Effector memory CD4-positive, alpha-beta T cell (primary cell): ENCODE results near the gene KCNE3.

ENCODE experiments used
- DNase-seq, 3 donors: peaks; one replicate each; pipeline ENCODE4 v3.0.0-alpha.2; 2020
- H3K27ac ChIP-seq: 2 replicates; pipeline ENCODE4 v1.7.0; 2013; ENCODE audit warnings: mild to moderate bottlenecking, low read length, moderate library complexity; ENCODE audit not compliant: insufficient read depth, poor library complexity, severe bottlenecking
- H3K27me3 ChIP-seq: replicated peaks from 2 replicates; pipeline ENCODE4 v1.7.0; 2013; ENCODE audit warnings: mild to moderate bottlenecking, low read length; ENCODE audit not compliant: insufficient read depth, control insufficient read depth, poor library complexity, severe bottlenecking
- H3K36me3 ChIP-seq: 2 replicates; pipeline ENCODE4 v1.7.0; 2013; ENCODE audit warnings: mild to moderate bottlenecking, low read length, moderate library complexity; ENCODE audit not compliant: control insufficient read depth, insufficient read depth
- H3K4me1 ChIP-seq: 2 replicates; pipeline ENCODE4 v1.7.0; 2013; ENCODE audit warnings: low read length, mild to moderate bottlenecking; ENCODE audit not compliant: control insufficient read depth, insufficient read depth, poor library complexity, severe bottlenecking
- H3K4me3 ChIP-seq: 2 replicates; pipeline ENCODE4 v1.7.0; 2013; ENCODE audit warnings: low read length, low read depth, mild to moderate bottlenecking; ENCODE audit not compliant: insufficient read depth, poor library complexity, severe bottlenecking
- H3K9me3 ChIP-seq: 2 replicates; pipeline ENCODE4 v1.7.0; 2013; ENCODE audit warnings: mild to moderate bottlenecking, low read length, moderate library complexity; ENCODE audit not compliant: control insufficient read depth

The KCNE3 gene

DNA sequence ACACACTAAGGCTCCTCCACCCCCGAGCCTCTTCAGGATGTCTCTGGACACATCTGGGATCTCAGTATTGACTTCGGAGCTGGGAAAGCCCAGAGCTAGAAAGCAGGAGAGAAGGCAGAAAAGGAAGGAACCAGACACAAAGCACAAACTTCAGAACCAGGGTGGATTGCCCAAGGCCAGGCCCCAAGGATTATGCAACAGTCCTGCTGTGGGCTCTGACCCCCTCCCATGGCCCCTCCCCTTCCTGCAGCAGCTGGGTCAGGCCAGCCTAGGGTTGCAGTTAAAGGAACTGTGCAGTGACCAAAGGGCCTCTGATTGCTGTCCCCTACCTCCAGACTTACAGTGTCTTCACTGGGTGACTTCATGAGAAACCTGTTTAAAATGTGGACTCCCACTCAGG is 5.3 kb downstream of the KCNE3 start:
- DNase-seq: no peak
- Histone ChIP-seq H3K27ac (no peak overlapping the region), H3K27me3 (peaks cover 2% of the 10 kb centered on the region), H3K9me3 (no peaks in the 10 kb centered on the region), H3K4me3 (no peak overlapping the region), H3K36me3 (no peaks in the 10 kb centered on the region), H3K4me1 (no peaks in the 10 kb centered on the region)

DNA sequence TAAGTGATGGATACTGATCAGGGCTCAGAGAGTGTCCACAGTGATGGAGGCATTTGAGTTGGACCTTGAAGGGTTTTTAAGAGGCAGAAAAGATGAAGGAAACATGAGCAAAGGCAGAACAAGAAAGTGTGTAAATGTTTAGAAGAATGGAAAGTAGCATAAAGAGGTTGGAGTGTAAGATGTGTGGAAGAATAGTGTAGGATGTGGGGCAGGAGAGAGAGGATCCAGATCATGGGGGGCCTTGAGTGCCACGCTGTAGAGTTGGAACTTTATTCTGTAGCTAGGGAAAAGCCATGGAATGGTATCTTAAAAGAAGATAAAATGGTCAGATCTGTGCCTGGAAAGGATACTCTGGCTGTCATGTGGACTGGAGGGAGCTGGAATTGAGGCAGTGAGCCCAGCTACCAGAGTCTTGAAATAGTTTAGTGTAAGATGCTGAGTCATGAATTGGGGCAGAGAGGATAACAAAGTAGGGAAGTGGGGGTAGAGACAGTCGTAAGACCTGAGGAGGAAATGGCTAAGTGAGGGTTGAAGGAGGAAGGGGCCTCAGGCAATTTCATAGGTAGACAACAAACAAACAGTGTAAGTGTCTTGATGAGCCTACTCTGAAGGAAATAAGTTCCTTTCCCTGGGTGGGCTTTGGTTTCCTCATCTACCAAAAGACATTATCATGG is 6.7 kb downstream of the KCNE3 start:
- Histone ChIP-seq H3K4me1 (no peaks in the 10 kb centered on the region), H3K27ac (no peak overlapping the region), H3K9me3 (no peaks in the 10 kb centered on the region), H3K27me3 (no peaks in the 10 kb centered on the region), H3K36me3 (no peaks in the 10 kb centered on the region), H3K4me3 (no peak overlapping the region)
- no peak for DNase-seq

GRCh38 chr11:74460065-74460464 is 7.3 kb downstream of the KCNE3 start:
- no peaks in the 10 kb centered on the region for H3K4me1 ChIP-seq
- DNase-seq: no peak
- H3K36me3 ChIP-seq: no peaks in the 10 kb centered on the region
- H3K27ac ChIP-seq: no peak overlapping the region
- no peaks in the 10 kb centered on the region for H3K9me3 ChIP-seq
- no peak overlapping the region for H3K4me3 ChIP-seq
- H3K27me3 ChIP-seq: no peaks in the 10 kb centered on the region

DNA sequence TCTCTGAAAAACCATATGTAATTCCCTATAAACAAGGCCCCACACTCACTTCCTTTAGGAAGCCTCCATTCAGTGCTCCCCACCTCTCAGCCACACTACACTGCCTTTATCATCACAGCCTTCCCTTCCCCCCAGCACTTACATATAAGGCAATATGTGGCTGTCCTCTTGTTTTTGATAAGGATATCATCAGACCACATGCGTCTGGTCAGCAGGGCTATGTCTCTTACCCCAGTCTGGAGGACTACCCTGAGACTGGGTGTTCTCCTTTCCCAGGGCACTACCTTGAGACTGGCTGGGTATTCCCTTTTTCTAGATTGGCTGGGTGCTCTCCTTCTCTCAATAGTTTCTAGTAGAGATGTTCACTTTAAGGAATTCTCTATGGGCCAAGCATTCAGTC is 7.8 kb downstream of the KCNE3 start:
- Histone ChIP-seq H3K9me3 (no peaks in the 10 kb centered on the region), H3K36me3 (no peaks in the 10 kb centered on the region), H3K4me1 (no peaks in the 10 kb centered on the region), H3K4me3 (no peak overlapping the region), H3K27ac (no peak overlapping the region), H3K27me3 (no peaks in the 10 kb centered on the region)
- DNase-seq: no peak

DNA sequence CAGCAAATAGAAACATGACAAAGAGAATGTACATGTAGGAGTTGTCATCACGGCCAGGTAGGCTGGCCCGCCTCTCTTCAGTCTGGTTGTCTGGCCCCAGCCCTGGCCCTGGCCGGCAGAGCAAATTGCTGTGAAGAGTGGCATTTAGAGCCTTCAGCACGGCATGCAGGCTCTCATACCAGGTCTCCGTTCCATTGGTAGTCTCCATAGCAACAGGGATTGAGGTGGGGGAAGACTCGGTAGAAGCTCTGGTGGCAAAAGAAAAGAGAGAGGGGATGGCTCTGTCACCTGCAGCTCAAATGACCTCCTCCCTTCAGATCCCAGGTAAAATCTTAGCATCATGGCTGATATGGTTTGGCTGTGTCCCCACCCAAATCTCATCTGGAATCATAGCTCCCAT is 10.0 kb downstream of the KCNE3 start:
- Histone ChIP-seq H3K4me3 (no peak overlapping the region), H3K27me3 (no peaks in the 10 kb centered on the region), H3K27ac (no peak overlapping the region), H3K36me3 (no peaks in the 10 kb centered on the region), H3K9me3 (no peaks in the 10 kb centered on the region), H3K4me1 (no peaks in the 10 kb centered on the region)
- no peak for DNase-seq

GRCh38 chr11:74453373-74453975 is 13.9 kb downstream of the KCNE3 start:
- Histone ChIP-seq H3K36me3 (no peaks in the 10 kb centered on the region), H3K4me1 (no peaks in the 10 kb centered on the region), H3K4me3 (no peak overlapping the region), H3K27ac (no peak overlapping the region), H3K27me3 (no peaks in the 10 kb centered on the region), H3K9me3 (no peaks in the 10 kb centered on the region)
- DNase-seq: peak in 2 of 3 donors; percentile 16 to 36

DNA sequence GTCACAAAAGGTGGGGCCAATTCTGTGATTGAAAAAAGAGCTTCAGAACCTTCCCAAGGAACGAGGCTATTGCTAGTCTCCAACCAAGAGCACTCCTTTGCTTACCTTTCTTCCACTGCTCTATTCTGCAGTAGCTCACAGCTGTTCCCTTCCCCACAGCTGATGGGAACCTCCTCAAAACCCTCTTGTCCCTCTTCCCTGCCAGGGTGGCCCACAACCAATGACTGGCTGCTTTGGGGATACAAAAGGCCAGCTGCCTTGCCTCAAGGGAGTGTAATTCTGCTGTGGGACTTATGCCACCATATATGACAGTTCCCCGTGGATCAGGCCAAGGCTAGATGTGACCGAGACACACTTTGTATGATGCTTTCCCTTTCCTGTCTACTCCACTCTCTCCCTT is 15.0 kb downstream of the KCNE3 start:
- Histone ChIP-seq H3K4me3 (no peak overlapping the region), H3K4me1 (no peaks in the 10 kb centered on the region), H3K27me3 (no peaks in the 10 kb centered on the region), H3K36me3 (no peaks in the 10 kb centered on the region), H3K27ac (no peak overlapping the region), H3K9me3 (no peaks in the 10 kb centered on the region)
- no peak for DNase-seq

- Histone ChIP-seq H3K36me3 (no peaks in the 10 kb centered on the region), H3K4me3 (no peak overlapping the region), H3K9me3 (no peaks in the 10 kb centered on the region), H3K27ac (no peak overlapping the region), H3K27me3 (no peaks in the 10 kb centered on the region), H3K4me1 (no peaks in the 10 kb centered on the region)
- no peak for DNase-seq
Measured at GRCh38 chr11:74450318-74450717, 17.0 kb downstream of the KCNE3 start.

- Histone ChIP-seq H3K27me3 (no peaks in the 10 kb centered on the region), H3K27ac (no peak overlapping the region), H3K4me3 (no peak overlapping the region), H3K36me3 (no peaks in the 10 kb centered on the region), H3K4me1 (no peaks in the 10 kb centered on the region), H3K9me3 (no peaks in the 10 kb centered on the region)
- DNase-seq: peak in 2 of 3 donors; percentile 2 to 5
Measured at GRCh38 chr11:74449369-74449931, 17.9 kb downstream of the KCNE3 start.

- H3K4me3 ChIP-seq: no peak overlapping the region
- no peaks in the 10 kb centered on the region for H3K27me3 ChIP-seq
- DNase-seq: no peak
- H3K36me3 ChIP-seq: no peaks in the 10 kb centered on the region
- H3K9me3 ChIP-seq: no peaks in the 10 kb centered on the region
- H3K4me1 ChIP-seq: no peaks in the 10 kb centered on the region
- H3K27ac ChIP-seq: no peak overlapping the region
Measured at GRCh38 chr11:74447720-74448119, 19.6 kb downstream of the KCNE3 start.
